Activated CD8-positive, alpha-beta memory T cell treated with anti-CD3 and anti-CD28 coated beads, Interleukin-2, amount 50 U/mL, for 24 hours (primary cell): ENCODE results near the gene KMT2C.
A peak's percentile ranks its signal among the peaks of the same experiment; 100 is the strongest.
"Not testable (repeated sequence)": the region's sequence is repeated elsewhere in the genome, so short reads cannot be mapped to it uniquely, and the experiment has no call there.

Source experiments
- DNase-seq: peaks from one replicate; pipeline ENCODE4 v3.0.0-alpha.2; 2020; ENCODE audit errors: extremely low read depth

The KMT2C gene

GRCh38 chr7:152435384-152436110 is at the start of gene KMT2C:
TSS of gene KMT2C (minus strand) at chr7:152436003. CDS start at chr7:152435786, 217 bp downstream.
- no peak for DNase-seq

DNA sequence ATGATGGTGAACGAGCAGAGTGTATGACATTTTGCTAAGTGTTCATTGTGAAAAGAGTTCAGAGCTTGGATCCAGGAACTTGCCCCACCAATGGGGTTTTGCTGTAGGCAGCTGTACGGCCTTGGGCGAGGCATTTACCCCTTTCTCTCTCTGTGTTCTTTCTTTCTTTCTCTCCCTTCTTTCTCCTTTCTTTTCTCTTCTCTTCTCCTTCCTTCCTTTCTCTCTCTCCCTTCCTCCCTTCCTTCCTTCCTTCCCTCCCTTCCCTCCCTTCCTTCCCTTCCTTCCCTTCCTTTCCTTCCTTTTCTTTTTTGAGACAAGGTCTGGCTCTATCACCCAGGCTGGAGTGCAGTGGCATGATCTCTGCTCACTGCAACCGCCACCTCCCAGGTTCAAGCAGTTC is 45.3 kb upstream of the KMT2C start:
- DNase-seq = no peak

DNA sequence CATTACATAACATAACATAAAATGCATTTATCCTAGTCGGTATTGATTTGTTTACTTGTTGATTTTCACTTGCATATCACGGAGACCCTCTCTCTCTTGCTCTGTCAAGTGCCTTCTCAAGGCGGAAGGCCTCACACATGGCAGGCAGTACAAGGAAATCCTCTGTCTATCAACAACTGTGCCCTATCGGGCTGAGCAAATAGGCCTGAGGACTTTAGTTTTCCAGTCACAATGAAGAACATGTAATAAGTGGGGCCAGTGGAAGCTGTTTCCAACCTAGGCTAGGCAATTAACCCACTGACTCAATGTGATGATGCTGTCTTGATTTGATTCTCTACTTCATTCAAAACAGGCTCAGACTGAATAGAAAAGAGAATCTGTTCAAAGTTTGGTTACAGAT is 44.9 kb upstream of the KMT2C start:
- DNase-seq = no peak

GRCh38 chr7:152479595-152479994 is 43.8 kb upstream of the KMT2C start:
- no peak for DNase-seq

DNA sequence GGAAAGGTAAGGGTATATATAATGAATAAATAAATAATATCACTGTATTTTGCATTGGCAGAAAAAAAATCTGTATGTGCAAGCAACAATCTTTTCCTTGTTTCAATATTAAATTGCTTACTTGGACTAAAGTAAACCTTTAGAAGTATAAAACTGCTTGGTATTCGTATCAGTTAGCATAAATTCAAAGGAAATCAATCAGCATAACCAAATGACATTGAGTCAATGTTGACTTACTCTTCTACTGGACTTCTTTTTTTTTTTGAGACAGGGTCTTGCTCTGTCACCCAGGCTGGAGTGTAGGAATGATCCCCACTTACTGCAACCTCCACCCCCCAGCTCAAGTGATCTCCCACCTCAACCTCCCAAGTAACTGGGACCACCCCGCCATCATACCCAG is 42.3 kb upstream of the KMT2C start:
- DNase-seq = no peak

- DNase-seq = no peak
Observed at GRCh38 chr7:152477079-152477478, 41.3 kb upstream of the KMT2C start.

GRCh38 chr7:152476551-152476950 is 40.7 kb upstream of the KMT2C start:
- DNase-seq = no peak

DNA sequence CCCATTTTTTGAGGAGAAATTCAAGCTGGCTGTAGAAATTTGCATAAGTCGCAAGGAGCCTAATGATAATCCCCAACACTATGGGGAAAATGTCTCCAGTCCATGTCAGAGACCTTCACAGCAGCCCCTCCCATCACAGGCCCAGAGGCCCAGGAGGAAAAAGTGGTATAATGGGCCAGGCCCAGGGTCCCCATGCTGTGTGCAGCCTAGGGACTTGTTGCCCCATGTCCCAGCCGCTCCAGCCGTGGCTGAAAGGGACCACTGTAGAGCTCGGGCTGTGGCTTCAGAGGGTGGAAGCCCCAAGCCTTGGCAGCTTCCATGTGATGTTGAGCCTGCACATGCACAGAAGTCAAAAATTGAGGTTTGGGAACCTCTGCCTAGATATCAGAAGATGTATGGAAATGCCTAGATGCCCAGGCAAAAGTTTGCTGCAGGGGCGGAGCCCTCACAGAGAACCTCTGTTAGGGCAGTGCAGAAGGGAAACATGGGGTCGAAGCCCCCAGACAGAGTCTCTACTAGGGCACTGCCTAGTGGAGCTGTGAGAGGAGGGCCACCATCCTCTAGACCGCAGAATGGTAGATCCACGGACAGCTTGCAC is 35.3 kb upstream of the KMT2C start:
- DNase-seq = not testable (repeated sequence)

DNA sequence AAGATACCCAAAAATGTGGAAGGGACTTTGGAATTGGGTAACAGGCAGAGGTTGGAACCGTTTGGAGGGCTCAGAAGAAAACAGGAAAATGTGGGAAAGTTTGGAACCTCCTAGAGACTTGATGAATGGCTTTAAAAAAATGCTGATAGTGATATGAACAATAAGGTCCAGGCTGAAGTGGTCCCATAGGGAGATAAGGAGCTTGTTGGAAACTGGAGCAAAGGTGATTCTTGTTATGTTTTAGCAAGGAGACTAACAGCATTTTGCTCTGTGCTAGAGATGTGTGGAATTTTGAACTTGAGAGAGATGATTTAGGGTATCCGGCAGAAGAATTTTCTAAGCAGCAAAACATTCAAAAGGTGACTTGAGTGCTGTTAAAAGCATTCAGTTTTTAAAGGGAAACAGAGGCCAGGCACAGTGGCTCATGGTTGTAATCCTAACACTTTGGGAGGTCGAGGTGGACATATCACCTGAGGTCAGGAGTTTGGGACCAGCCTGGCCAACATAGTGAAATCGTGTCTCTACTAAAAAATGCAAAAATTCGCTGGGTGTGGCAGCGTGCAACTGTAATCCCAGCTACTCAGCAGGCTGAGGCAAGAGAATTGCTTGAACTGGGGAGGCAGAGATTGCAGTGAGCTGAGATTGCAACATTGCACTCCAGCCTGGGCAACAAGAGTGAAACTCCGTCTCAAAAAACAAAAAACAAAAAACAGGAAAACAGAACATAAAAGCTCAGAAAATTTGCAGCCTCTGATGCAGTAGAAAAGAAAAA is 34.6 kb upstream of the KMT2C start:
- not testable (repeated sequence) for DNase-seq

- DNase-seq = not testable (repeated sequence)
Observed at GRCh38 chr7:152469576-152469975, 33.8 kb upstream of the KMT2C start.

DNA sequence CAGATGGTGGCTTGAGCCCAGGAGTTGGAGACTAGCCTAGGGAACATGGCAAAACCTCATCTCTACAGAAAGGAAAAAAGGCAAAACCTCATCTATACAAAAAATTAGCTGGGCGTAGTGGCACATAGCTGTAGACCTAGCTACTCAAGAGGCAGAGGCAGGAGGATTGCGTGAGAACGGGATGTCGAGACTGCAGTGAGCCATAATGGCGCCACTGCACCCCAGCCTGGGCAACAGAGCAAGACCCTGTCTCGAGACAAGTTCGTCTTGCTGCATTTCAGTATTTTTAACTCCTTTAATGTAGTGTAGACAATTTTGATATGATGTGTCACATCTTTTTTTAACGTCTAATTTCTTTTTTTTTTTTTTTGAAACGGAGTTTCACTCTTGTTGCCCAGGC is 31.4 kb upstream of the KMT2C start:
- no peak for DNase-seq

- no peak for DNase-seq
Observed at GRCh38 chr7:152465119-152465387, 29.2 kb upstream of the KMT2C start.

GRCh38 chr7:152464312-152465118 is 28.7 kb upstream of the KMT2C start:
- peak; percentile 38 for DNase-seq

DNA sequence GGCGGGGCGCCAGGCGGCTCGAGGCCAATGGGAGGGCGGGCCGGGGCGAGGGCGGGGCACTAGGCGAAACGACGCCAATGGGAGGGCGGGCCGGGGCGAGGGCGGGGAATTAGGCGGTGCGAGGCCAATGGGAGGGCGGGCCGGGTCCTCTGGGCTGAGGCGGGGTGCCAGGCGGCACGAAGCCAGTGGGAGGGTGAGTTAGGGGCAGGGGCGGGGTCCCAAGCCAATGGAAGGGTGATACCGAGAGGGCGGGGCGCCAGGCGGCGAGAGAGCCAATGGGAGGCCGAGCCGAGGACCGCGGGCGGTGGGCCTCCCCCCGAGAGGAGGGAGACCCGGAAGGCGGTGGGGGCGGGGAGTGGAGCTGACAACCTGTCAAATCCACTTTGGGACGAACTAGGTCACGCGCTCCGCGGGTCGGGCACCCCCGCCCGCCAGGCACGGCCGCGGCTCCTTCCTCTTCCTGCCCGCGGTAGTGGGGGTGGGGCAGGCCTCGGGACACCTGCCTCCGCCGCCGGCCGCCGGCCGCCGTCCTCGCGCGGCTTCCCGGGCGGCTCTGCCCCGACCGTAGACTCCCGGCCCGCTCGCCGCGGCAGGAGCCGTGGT is 28.0 kb upstream of the KMT2C start:
- peak; percentile 100 for DNase-seq

- DNase-seq = no peak
Observed at GRCh38 chr7:152462995-152463708, 27.3 kb upstream of the KMT2C start.

DNA sequence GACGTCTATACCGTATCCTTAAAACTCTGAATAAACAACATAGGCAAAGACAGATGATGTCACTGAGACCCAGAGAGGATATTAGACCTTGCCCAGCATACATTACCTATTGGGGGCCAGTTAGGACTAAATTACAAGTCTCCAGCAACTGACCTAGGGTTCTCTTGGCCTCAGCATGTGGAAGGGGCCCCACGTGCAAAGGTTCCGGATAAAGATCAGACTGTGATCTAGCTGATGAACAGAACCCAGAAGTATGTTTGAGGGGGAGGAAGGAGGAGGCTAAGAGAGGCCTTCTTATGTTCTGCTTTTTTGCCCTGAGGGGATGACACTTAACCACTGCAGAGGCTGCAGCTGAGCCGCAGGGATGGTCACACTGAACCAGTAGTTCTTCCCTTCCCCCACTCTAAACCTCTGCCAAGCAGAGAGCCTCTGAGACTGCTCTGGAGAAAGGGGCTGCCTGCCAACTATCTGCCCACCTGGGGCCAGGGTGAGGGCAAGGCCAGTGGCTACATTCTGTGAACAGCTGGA is 24.0 kb upstream of the KMT2C start:
- DNase-seq = no peak

DNA sequence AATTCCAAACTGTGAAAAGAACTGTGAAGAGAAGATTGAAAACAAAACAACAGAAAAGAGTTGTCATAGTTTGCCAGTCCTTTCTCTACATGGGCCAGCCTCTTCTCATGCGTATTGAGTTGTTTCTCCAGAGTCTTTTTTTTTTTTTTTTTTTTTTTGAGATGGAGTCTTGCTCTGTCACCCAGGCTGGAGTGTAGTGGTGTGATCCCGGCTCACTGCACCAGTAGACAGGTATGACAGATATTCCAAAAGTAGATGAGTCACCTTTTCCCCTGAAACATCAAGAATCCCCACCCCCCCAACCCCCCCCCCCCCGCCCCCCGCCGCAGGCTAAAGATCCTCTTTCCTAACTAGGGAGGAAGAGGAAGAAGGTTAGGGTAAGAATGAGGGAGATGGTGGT is 15.6 kb upstream of the KMT2C start:
- no peak for DNase-seq

GRCh38 chr7:152445386-152446008 is 9.7 kb upstream of the KMT2C start:
- not testable (repeated sequence) for DNase-seq

DNA sequence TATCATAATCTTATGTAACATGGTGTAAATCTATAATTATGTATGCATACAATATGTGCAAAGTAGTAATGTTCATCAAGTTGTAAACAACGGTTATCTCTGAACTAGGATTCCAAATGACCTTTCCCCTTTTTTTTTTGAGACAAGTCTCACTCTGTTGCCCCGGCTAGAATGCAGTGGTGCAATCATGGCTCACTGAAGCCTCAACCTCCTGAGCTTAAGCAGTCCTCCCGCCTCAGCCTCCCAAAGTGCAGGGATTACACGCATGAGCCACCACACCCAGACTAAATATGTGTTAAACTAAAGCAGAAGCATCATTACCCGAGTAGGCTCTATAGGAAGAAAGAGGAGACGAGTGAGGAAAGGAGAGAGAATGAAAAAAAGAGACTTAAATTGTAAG is 7.8 kb upstream of the KMT2C start:
- DNase-seq = no peak

DNA sequence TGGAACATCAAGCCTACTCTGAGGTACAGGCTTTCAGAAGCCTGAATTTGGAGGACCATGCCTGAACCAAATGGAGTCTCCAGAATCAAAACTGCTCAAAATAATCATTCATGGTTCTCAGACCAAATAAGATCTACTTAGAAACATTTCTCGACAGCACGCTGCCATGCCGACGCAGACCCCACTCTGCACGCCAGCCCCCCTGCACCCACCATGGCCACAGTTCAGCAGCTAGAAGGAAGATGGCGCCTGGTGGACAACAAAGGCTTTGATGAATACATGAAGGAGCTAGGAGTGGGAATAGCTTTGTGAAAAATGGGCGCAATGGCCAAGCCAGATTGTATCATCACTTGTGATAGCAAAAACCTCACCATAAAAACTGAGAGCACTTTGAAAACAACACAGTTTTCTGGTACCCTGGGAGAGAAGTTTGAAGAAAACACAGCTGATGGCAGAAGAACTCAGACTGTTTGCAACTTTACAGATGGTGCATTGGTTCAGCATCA is 6.6 kb upstream of the KMT2C start:
- DNase-seq = no peak
